Hematopoietic multipotent progenitor cell treated with erythropoietin and hydrocortisone succinate and interleukin-3 and kit ligand, for 6 days (in vitro differentiated cells): Measurements from ENCODE around the gene SMIM33.
"Not testable (repeated sequence)": the region's sequence is repeated elsewhere in the genome, so short reads cannot be mapped to it uniquely, and the experiment has no call there.

ENCODE experiments used
- DNase-seq: peaks from one replicate; pipeline ENCODE4 v3.0.0-alpha.2; 2015

SMIM33 gene

GRCh38 chr5:139457653-139458306, 13.0 kb upstream of the SMIM33 start:
- no peak for DNase-seq

DNA sequence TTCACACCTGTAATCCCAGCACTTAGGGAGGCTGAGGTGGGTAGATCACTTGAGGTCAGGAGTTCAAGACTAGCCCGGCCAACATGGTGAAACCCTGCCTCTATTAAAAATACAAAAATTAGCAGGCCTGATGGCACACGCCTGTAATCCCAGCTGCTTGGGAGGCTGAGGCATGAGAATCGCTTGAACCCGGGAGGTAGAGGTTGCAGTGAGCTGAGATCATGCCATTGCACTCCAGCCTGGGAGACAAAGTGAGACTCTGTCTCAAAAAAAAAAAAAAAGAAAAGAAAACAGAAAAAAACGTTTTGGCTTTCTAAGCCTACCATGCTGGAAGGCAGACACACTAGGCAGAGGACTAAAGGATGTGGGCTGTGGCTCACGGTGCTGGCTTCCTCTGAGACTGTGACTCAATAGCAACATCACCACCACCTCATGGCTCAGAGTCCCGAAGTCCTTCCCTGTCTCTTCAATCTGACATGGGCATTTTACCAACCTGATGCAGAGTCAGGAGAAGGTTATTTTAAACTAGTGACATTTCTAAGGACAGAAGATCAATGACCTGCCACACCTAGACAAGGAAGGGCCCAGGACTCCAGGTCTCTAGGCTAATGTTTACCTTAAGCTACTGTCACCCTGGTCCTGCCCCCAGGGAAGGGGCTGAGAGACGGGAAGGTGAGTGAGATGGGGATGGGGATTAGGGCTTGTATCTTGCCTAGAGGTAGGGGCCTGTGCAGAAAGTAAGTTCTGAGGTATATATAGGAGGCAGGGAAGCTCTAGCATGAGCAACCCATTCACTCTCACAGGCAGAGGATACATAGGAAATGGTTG, 12.0 kb upstream of the SMIM33 start:
- peak; percentile 68 for DNase-seq

DNA sequence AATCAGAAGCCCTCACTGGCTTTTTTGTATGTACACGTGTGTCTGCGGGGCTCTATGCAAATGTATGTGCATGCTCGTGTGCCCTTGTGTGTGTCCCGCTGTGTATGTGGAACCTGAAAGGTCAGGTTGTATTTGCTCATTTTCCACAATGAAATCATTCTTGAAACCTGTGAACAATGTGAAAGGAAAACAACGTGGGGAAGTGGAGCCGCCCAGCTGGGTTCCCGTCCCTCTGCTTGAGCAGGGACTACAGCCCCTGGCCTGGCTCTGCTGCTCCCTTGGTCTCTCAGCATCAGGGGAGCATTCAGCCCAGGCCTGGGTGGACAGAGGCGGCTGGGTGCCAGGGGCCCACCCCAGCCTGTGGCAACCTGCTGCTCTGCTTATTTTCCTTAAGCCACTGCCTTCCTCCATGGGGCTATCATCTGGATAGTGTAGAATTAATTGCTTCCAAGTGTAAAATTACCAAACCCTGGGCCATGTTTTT, 11.3 kb upstream of the SMIM33 start:
- DNase-seq, result no peak

DNA sequence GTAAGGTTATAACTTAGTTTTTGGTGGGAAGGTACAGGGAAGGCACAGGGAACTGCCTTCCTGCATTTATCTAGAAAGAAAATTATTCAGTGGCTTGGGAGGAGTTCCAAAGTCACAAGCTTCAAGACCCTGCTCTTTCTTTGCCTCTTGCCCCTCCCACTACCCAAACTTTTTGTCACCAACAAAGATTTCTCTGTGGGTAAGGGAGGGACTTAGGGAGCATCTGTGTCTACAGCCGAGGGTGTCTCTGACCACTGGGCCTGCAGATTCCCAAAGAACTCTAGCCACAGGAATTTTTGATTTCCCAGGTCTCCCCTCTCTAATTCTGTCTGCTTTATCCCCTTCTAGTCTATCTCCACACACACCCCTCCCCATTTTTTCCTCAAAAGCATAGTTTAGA, 10.3 kb upstream of the SMIM33 start:
- no peak for DNase-seq

GRCh38 chr5:139461176-139461575, 9.6 kb upstream of the SMIM33 start:
- no peak for DNase-seq

- DNase-seq, result no peak
Measured at GRCh38 chr5:139461698-139462097, 9.1 kb upstream of the SMIM33 start.

- no peak for DNase-seq
Measured at GRCh38 chr5:139462586-139463276, 8.1 kb upstream of the SMIM33 start, which contains the start of gene ECSCR. Gene ECSCR, minus strand, starts transcription at chr5:139462743. Its CDS starts 73 bp downstream, at chr5:139462670.

DNA sequence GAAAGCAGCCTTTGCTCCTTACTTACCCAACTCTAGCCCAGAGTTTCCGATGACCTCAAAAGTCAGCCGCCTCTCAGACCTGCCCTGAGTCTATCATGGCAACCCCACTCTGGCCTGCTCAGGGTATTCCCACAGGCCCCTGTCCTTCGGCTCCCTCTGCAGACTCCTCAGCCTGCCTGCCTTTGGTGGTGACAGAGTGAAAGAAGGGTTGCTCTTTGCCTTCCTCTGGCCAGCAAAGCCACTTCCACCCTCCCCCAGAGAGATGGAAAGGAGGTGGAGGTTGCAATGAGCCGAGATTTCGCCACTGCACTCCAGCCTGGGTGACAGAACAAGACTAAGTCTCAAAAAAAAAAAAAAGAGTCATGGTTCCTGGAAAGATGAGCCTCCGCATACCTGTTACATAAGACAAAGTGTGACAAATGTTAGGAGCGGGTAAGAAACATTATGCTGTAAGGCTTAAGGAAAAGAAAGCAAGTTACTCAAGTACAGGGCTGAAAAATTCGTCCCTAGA, 2.3 kb upstream of the SMIM33 start:
- peak; percentile 53 for DNase-seq

DNA sequence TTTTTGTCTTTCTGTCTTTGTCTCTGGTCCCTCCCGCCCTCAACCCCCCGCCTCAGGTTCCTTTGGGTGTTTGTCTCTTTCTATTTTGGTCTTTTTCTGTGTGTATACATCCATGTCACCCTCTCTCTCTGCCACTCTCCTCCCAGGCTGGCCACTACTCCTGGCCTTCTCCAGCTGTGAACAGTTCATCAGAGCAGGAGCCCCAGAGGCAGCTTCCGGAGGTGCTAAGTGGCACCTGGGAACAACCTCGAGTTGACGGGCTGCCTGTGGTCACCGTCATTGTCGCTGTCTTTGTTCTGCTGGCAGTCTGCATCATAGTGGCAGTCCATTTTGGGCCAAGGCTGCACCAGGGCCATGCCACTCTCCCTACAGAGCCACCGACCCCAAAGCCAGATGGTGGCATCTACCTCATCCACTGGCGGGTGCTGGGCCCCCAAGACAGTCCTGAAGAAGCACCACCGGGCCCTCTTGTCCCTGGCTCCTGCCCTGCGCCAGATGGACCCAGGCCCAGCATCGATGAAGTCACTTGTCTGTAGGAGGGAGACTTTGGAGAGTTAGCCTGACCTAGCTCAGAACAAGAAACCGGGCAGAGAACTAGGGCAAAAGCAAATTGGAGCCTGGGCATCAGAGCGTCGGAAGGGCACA, 1.7 kb downstream of the SMIM33 start:
- DNase-seq, result no peak

- DNase-seq, result no peak
Measured at GRCh38 chr5:139473105-139473504, 2.3 kb downstream of the SMIM33 start.

DNA sequence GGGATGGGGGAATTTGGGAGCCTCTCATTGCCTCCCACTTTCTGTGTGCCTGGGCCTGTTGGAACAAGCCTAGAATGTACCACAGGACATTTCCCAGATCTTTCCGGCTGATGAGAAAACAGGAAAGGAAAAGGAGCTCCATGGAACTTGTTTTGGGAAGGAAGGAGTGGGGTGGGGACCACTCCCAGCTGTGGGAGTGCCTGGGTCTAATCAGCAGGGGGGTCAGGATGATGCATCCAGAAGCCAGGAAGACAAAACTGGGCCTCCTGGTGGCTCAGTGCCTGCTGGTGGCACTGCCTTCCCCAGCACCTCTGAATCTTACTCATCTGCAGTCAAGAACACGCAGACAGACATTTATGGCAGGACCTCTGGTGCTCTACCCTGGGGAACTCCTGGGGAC, 2.8 kb downstream of the SMIM33 start:
- peak; percentile 45 for DNase-seq

DNA sequence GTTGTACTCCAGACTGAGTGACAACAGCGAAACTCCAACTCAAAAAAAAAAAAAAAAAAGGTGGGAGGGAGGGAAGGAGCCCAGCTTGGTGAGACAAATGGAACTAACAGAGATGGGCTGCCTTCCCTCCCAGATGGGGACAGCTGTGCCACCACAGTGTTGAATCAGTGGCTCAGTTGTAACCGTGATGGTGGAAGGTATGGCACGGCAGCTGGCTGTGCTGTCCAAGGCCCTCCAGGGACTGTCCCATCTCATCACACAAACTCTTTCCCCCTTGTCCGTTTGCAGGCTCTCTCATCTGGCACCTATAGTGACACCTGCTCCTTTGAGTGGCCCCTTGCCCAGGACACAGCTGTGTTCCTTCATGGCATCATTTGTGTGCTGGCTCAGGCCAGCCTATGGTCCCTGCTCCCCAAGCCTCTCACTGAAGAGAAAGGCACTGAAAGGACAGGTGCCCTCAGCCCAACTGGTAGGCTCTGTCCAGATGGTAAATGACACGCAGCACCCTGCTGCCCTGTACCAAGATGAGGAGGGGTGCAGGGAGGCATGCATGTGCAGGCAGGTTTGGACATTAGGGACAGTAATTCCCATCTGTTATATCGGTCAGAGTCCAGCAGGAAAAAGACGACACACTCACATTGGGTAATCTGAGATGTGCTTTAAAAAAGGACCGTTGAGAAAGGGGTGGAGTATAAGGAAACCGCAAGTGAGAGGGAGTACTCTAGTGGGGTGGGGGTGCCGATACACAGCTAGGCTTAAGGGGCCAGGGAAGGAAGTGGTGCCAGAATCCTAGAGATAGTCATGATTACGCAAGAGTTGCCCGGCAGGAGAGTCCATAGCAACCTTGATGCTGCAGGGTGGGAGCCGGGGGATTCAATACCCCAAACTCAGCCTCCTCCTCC, 4.3 kb downstream of the SMIM33 start:
- peak; percentile 98 for DNase-seq

- no peak for DNase-seq
Measured at GRCh38 chr5:139475865-139476617, 5.2 kb downstream of the SMIM33 start.

DNA sequence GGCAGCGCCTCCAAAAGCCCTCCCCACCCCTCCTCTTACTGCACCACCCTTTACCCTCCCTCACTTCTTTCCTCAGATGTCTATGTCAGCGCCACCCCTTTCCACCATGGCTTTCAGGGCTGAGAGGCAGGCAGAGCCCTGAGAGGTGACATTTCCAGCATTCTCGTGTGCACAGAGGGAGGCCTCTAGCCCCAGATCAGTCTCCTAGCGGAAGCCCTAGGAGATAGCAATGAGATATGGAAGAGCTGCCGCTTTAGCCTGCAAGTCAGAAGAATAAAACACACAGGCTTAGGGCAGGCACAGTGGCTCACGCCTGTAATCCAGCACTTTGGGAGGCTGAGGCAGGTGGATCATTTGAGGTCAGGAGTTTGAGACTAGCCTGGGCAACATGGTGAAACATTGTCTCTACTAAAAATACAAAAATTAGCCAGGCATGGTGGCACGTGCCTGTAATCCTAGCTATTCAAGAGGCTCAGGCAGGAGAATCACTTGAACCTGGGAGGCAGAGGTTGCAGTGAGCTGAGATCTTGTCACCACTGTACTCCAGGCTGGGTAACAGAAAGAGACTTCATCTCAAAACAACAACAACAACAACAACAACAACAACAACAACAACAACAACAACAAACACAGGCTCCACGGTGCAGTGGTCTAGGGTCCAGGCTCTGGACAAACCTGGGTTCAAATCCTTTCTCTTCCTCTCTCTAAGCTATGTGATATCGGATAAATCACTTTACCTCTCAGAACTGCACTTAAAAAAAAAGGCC, 8.0 kb downstream of the SMIM33 start:
- DNase-seq, result peak; percentile 70

DNA sequence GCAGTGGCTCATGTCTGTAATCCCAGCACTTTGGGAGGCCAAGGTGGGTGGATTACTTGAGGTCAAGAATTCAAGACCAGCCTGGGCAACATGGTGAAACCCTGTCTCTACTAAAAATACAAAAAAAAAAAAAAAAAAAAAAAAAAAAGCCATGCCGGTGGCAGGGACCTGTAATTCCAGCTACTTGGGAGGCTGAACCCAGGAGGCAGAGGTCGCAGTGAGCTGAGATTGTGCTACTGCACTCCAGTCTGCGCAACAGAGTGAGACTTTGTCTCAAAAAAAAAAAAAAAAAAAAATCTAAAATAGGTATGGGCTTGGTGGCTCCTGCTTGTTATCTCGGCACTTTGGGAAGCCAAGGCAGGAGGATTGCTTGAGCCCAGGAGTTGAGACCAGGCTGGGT, 8.9 kb downstream of the SMIM33 start:
- not testable (repeated sequence) for DNase-seq

- DNase-seq, result peak; percentile 84
Measured at GRCh38 chr5:139481122-139481533, 10.3 kb downstream of the SMIM33 start.

GRCh38 chr5:139481580-139482049, 10.8 kb downstream of the SMIM33 start:
- DNase-seq, result peak; percentile 67

- peak; percentile 99 for DNase-seq
Measured at GRCh38 chr5:139482050-139482889, 11.5 kb downstream of the SMIM33 start, which contains the start of gene STING1. Gene STING1, minus strand, starts transcription at chr5:139482758. Its CDS starts 1,054 bp downstream, at chr5:139481704.

- DNase-seq, result not testable (repeated sequence)
Measured at GRCh38 chr5:139482890-139483208, 12.0 kb downstream of the SMIM33 start.
